Left lung (tissue), 10 donors: Measurements from ENCODE around the gene CEND1. TPM values are rescaled to one million over a fixed set of nuclear protein-coding genes. Genes with fewer than 3 reads are reported as not detected.

Experiments
- ATAC-seq: fragments of 200-7000 bp; cut with Tn5 transposase; one replicate; pipeline ENCODE4 v1.9.1; 2020; ENCODE audit warnings: moderate library complexity
- DNase-seq, 4 donors: peaks; one replicate each; pipeline ENCODE4 v3.0.0-alpha.2; 2013 to 2020
- H3K27ac ChIP-seq, 2 donors: fragments of 200-600 bp; sonication (generic) in 1 of 2; one replicate each; pipeline versions ENCODE4 v1.5.0 to v1.8.0; 2020 to 2021
- H3K27me3 ChIP-seq, 2 donors: fragments of 200-600 bp; sonication (generic) in 1 of 2; one replicate each; pipeline versions ENCODE4 v1.5.0 to v1.8.0; 2020 to 2021
- H3K36me3 ChIP-seq, 2 donors: fragments of 200-600 bp; sonication (generic) in 1 of 2; one replicate each; pipeline versions ENCODE4 v1.5.0 to v1.8.0; 2020 to 2021
- H3K4me1 ChIP-seq, 2 donors: fragments of 200-600 bp; one replicate each; pipeline ENCODE4 v1.8.0; 2021
- H3K4me3 ChIP-seq, 2 donors: fragments of 200-600 bp; sonication (generic) in 1 of 2; one replicate each; pipeline versions ENCODE4 v1.5.0 to v1.8.0; 2020 to 2021; ENCODE audit warnings: mild to moderate bottlenecking in 1 of 2
- H3K9me3 ChIP-seq, 2 donors: fragments of 200-600 bp; sonication (generic) in 1 of 2; one replicate each; pipeline versions ENCODE4 v1.5.0 to v1.8.0; 2020 to 2021
- intact Hi-C, 2 donors: fragments of 100-400 bp; cut with DNase I; formaldehyde crosslinking; loops; one replicate each; pipeline versions ENCODE4 v1.11.2 to v1.14.2; 2022
- polyA plus RNA-seq, 6 donors: library from polyadenylated mRNA; unstranded; fragments of 120-200 nt; gene quantifications; one replicate each; pipeline ENCODE4 v1.2.1, GENCODE V29; 2013; ENCODE audit not compliant: insufficient read length in 6 of 6
- total RNA-seq, 2 donors: library from RNA; stranded (reverse); fragmentation: NEBNext Ultra II Directional; extraction: Animal tissue kit (Norgen Biotek cat#: 25700); gene quantifications; one replicate each; pipeline ENCODE4 v1.2.1, GENCODE V29; 2021
- TF ChIP-seq, protein P1 (sequence below), 2 donors: fragments of 200-600 bp; sonication (generic) in 1 of 2; IDR thresholded peaks; one replicate each; pipeline versions ENCODE4 v1.5.0 to v1.8.0; 2021; ENCODE audit warnings: antibody characterized with exemption in 2 of 2
- donor health status: DM: no; HTN: yes; CAD: no.
- donor health status: DM: no; HTN: no; CAD: no.

Gene CEND1
- total and polyA plus RNA-seq, 8 donors, result 0.11 to 0.47 (median 0.36) TPM; not detected in 1

DNA sequence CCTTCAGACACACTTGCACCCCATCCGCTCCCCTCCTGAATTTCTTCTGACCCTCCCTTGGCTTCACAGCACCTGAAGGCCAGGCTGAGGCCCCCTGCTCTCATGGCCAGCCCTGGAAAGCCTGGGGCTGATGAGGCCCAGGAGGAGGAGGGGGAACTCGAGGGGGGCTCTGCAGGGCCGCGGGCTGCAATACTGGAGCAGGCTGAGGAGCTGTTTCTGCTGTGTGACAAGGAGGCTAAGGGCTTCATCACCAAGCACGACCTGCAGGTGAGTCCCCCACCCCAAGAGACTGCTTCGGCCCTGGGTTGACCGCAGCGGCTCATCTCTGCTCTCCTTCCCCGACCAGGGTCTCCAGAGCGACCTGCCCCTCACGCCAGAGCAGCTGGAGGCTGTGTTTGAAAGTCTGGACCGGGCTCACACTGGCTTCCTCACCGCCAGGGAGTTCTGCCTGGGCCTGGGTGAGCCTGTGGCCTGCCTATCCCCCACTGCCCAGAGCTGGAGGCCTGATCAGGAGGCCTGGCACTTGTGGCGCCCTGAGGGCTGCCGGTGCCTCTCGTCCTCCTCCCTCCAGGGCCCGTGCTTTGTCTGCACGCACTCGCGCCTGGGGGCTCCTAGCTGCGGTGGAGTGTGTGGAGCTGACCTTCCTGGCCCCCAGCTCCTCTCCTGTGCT, 38.8 kb upstream of the CEND1 start:
- TF ChIP-seq, protein P1, sequence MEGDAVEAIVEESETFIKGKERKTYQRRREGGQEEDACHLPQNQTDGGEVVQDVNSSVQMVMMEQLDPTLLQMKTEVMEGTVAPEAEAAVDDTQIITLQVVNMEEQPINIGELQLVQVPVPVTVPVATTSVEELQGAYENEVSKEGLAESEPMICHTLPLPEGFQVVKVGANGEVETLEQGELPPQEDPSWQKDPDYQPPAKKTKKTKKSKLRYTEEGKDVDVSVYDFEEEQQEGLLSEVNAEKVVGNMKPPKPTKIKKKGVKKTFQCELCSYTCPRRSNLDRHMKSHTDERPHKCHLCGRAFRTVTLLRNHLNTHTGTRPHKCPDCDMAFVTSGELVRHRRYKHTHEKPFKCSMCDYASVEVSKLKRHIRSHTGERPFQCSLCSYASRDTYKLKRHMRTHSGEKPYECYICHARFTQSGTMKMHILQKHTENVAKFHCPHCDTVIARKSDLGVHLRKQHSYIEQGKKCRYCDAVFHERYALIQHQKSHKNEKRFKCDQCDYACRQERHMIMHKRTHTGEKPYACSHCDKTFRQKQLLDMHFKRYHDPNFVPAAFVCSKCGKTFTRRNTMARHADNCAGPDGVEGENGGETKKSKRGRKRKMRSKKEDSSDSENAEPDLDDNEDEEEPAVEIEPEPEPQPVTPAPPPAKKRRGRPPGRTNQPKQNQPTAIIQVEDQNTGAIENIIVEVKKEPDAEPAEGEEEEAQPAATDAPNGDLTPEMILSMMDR (IDR thresholded peaks at IDR 0.05), result no peak
- Histone ChIP-seq H3K4me3 (peak overlapping the region in 1 of 2 donors; percentile 43), H3K27ac (peak overlapping the region; percentile 44 to 80), H3K27me3 (peaks cover 7 to 45% of the 10 kb centered on the region in 2 donors), H3K36me3 (peaks cover 0 to 18% of the 10 kb centered on the region in 2 donors), H3K9me3 (no peaks in the 10 kb centered on the region), H3K4me1 (peaks cover 44 to 89% of the 10 kb centered on the region in 2 donors)
- ATAC-seq (no peak), DNase-seq (no peak)
- intact Hi-C loops, result no loop called here

DNA sequence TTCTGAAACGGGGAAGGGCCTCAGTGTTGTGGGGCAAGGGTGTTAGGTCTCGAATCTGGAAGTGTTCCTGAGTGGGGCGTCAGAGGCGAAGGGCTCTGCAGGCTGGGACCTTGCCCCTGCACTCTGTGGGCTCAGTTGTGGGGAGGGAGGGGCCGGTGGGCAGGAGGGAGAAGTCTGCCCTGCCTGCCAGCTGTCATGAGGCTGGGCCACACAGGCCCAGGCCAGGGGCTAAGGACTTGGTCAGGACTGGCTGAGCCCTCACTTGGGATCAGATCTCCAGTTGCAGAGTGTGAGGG, 38.0 kb upstream of the CEND1 start, which contains the start of gene CRACR2B:
Gene CRACR2B, plus strand, starts transcription at position 23 of the 296 bp plus-strand sequence. CDS start 689 bp downstream, outside the sequence.
- no peak for DNase-seq
- Histone ChIP-seq H3K4me1 (peaks cover 44 to 91% of the 10 kb centered on the region in 2 donors), H3K36me3 (peaks cover 0 to 25% of the 10 kb centered on the region in 2 donors), H3K27me3 (peaks cover 7 to 45% of the 10 kb centered on the region in 2 donors), H3K27ac (peak within 1 kb of the TSS; percentile 58 to 80), H3K9me3 (no peaks in the 10 kb centered on the region), H3K4me3 (peak within 1 kb of the TSS; percentile 32 to 53)
- ATAC-seq, result no peak
- TF ChIP-seq, protein P1 (IDR thresholded peaks at IDR 0.05), result no peak
- intact Hi-C loops, result no loop called here

DNA sequence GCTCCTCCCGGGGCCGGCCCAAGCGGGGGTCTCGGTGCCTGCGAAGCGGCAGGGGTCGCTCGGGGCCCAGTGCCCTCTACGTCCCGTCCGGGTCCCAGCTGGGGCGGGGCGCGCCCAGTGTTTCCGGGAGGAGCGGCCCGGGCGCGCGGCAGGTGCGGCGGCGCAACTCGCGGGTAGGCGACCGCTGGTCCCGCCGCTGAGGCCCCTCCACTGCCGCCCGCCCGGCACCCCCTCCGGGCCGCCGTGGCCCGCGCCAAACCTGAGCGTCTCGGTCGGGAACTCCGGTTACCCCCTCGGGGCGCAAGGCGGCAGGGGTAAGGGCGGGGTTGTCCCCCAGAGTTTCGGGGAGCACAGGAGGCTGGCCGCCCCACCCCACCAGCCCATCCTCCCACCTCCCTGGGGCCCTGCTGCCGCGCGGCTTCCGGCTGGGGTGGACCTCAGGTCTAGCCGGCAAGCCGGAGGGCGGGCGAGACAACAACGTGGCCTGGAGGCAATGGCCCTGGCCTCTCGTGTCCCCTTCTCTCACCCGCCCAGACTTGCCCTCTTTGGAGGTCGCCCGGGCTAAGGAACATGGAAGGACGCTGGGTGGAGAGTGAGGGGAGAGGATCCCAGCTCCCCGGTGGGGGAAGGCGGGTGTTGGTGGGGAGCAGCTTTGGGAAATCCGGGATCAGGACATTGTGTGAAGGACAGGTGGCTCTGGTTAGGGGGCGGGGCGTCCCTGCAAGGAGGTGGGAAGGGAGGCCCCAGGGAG, 37.4 kb upstream of the CEND1 start:
- Histone ChIP-seq H3K27me3 (peaks cover 7 to 45% of the 10 kb centered on the region in 2 donors), H3K4me1 (peaks cover 44 to 92% of the 10 kb centered on the region in 2 donors), H3K27ac (peak overlapping the region; percentile 58 to 80), H3K4me3 (peak overlapping the region; percentile 32 to 53), H3K9me3 (no peaks in the 10 kb centered on the region), H3K36me3 (peaks cover 0 to 30% of the 10 kb centered on the region in 2 donors)
- peak; percentile 7 for ATAC-seq
- intact Hi-C loops, result no loop called here
- peak in 1 of 4 donors; percentile 90 for DNase-seq
- TF ChIP-seq, protein P1 (IDR thresholded peaks at IDR 0.05), result no peak

DNA sequence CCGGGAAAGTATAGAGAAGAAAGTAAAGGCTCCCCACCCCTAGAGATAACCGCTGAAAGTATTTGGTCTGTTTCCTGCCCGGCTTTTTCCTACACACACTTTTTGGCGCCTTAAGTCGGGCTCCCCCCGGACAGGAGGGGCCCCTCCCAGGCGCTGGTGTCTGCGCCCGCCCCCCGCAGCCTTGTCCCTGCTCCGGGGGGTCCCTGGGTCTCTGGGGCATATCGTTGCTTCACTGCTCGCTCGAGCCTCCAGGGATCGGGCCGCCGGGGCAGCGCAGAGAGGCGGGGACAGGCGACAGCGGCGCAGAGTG, 36.9 kb upstream of the CEND1 start:
- Histone ChIP-seq H3K4me3 (peak overlapping the region; percentile 32 to 53), H3K27ac (peak overlapping the region; percentile 58 to 80), H3K9me3 (no peaks in the 10 kb centered on the region), H3K4me1 (peaks cover 47 to 92% of the 10 kb centered on the region in 2 donors), H3K36me3 (peaks cover 0 to 32% of the 10 kb centered on the region in 2 donors), H3K27me3 (peaks cover 7 to 45% of the 10 kb centered on the region in 2 donors)
- TF ChIP-seq, protein P1 (IDR thresholded peaks at IDR 0.05), result no peak
- DNase-seq, result no peak
- no peak for ATAC-seq
- intact Hi-C loops, result no loop called here

DNA sequence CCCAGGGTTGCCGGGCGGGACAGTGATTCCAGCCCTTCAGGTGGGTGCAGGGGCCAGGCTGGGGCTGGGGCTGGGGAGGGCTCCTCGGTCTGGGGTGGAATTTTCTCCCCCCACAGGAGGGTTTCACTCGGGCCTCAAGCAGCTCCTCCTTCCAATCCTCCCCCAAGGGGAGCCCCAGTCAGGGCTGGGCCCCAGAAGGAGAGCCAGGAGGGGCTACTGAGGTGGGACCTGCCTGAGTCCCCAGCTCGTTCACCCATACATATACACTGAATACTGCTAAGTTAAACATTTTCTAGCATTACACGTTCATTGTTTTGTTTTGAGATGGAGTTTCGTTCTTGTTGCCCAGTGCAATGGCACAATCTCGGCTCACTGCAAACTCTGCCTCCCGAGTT, 36.3 kb upstream of the CEND1 start:
- Histone ChIP-seq H3K36me3 (peaks cover 0 to 32% of the 10 kb centered on the region in 2 donors), H3K4me1 (peaks cover 51 to 92% of the 10 kb centered on the region in 2 donors), H3K4me3 (peak overlapping the region in 1 of 2 donors; percentile 53), H3K27ac (peak overlapping the region; percentile 54 to 80), H3K27me3 (peaks cover 6 to 41% of the 10 kb centered on the region in 2 donors), H3K9me3 (no peaks in the 10 kb centered on the region)
- ATAC-seq (no peak), DNase-seq (no peak)
- TF ChIP-seq, protein P1 (IDR thresholded peaks at IDR 0.05), result no peak
- intact Hi-C loops, result no loop called here
